Breast epithelium (tissue), 4 donors: ENCODE results near the gene ENAH. TPM values are rescaled to one million over a fixed set of nuclear protein-coding genes. Genes with fewer than 3 reads are reported as not detected.
"Not testable (repeated sequence)": the region's sequence is repeated elsewhere in the genome, so short reads cannot be mapped to it uniquely, and the experiment has no call there.

ENCODE experiments used
- DNase-seq, 2 donors: peaks; one replicate each; pipeline ENCODE4 v3.0.0-alpha.2; 2019; ENCODE audit warnings: low spot score in 2 of 2
- H3K27ac ChIP-seq, 2 donors: fragments of 200-600 bp; sonication (generic) in 1 of 2; one replicate each; pipeline ENCODE4 v1.5.1; 2016 to 2019; ENCODE audit warnings: mild to moderate bottlenecking in 1 of 2
- H3K27me3 ChIP-seq, 2 donors: fragments of 200-600 bp; sonication (generic) in 1 of 2; one replicate each; pipeline versions ENCODE4 v1.5.1 to v1.6.0; 2017 to 2019; ENCODE audit warnings: control low read depth in 1 of 2, mild to moderate bottlenecking in 1 of 2
- H3K36me3 ChIP-seq: fragments of 200-600 bp; one replicate; pipeline ENCODE4 v1.5.1; 2019
- H3K4me1 ChIP-seq, 2 donors: fragments of 200-600 bp; sonication (generic); one replicate each; pipeline ENCODE4 v1.5.1; 2016 to 2019; ENCODE audit warnings: control low read depth in 1 of 2
- H3K4me3 ChIP-seq, 3 donors: fragments of 200-600 bp; sonication (generic); 1 replicate in 2 of 3; 2 replicates in 1 of 3; pipeline ENCODE4 v1.5.1; 2016 to 2019; ENCODE audit warnings: mild to moderate bottlenecking in 3 of 3, moderate library complexity in 2 of 3
- H3K9me3 ChIP-seq, 2 donors: fragments of 200-600 bp; sonication (generic) in 1 of 2; one replicate each; pipeline ENCODE4 v1.5.1; 2016 to 2019; ENCODE audit warnings: control low read depth in 1 of 2
- POLR2A ChIP-seq: fragments of 450-650 bp; IDR thresholded peaks from one replicate; pipeline ENCODE4 v1.6.1; 2016; ENCODE audit warnings: antibody characterized with exemption, mild to moderate bottlenecking, moderate library complexity
- POLR2AphosphoS5 ChIP-seq, 3 donors: sonication (generic); formaldehyde crosslinking; IDR thresholded peaks; one replicate each; pipeline ENCODE4 v1.6.1; 2017; ENCODE audit warnings: antibody characterized with exemption in 3 of 3
- intact Hi-C: fragments of 100-400 bp; cut with DNase I; formaldehyde crosslinking; loops from one replicate; pipeline ENCODE4 v1.15.1; 2023; ENCODE audit warnings: low total_unique reads
- total RNA-seq, 3 donors: library from RNA; depleted of rRNA; stranded (reverse); fragments of >200 nt; gene quantifications; one replicate each; pipeline ENCODE4 v1.1.0, GENCODE V29; 2016
- TF ChIP-seq, protein P1 (sequence below), 3 donors: fragments of 450-650 bp; IDR thresholded peaks; one replicate each; pipeline ENCODE4 v1.5.1; 2016 to 2017; ENCODE audit warnings: antibody characterized with exemption in 3 of 3, mild to moderate bottlenecking in 3 of 3, moderate library complexity in 3 of 3

ENAH gene
- total RNA-seq, 3 donors from 2014 or later, result 36.2 to 62.9 (median 48.2) TPM

DNA sequence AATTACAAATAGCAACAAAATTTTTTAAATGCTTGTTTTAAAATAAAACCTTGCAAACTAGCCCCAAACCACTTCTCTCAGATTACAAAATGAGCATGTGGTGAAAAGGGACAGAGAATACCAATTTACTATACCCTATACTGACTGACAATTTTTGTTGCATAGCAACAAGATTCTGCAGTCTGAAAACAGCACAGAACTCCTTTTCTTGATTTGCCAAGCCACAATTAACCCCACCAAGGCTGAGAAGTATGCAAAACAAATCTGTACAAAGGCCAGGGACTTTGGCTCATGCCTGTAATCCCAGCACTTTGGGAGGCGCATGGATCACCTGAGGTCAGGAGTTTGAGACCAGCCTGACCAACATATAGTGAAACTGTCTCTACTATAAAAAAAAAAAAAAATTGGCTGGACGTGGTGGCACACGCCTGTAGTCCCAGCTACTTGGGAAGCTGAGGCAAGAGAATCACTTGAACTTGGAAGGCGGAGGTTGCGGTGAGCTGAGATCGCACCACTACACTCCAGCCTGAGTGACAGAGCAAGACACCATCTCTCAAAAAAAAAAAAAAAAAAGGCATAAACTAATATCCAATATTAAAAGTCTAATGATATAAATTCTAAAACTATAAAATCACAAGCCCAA is 21.8 kb downstream of the ENAH start:
- TF ChIP-seq, protein P1, sequence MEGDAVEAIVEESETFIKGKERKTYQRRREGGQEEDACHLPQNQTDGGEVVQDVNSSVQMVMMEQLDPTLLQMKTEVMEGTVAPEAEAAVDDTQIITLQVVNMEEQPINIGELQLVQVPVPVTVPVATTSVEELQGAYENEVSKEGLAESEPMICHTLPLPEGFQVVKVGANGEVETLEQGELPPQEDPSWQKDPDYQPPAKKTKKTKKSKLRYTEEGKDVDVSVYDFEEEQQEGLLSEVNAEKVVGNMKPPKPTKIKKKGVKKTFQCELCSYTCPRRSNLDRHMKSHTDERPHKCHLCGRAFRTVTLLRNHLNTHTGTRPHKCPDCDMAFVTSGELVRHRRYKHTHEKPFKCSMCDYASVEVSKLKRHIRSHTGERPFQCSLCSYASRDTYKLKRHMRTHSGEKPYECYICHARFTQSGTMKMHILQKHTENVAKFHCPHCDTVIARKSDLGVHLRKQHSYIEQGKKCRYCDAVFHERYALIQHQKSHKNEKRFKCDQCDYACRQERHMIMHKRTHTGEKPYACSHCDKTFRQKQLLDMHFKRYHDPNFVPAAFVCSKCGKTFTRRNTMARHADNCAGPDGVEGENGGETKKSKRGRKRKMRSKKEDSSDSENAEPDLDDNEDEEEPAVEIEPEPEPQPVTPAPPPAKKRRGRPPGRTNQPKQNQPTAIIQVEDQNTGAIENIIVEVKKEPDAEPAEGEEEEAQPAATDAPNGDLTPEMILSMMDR (IDR thresholded peaks at IDR 0.05), result no peak
- TF ChIP-seq POLR2A (no peak), POLR2AphosphoS5 (IDR thresholded peaks at IDR 0.05) (no peak)
- no peak overlapping the region for H3K27ac ChIP-seq

DNA sequence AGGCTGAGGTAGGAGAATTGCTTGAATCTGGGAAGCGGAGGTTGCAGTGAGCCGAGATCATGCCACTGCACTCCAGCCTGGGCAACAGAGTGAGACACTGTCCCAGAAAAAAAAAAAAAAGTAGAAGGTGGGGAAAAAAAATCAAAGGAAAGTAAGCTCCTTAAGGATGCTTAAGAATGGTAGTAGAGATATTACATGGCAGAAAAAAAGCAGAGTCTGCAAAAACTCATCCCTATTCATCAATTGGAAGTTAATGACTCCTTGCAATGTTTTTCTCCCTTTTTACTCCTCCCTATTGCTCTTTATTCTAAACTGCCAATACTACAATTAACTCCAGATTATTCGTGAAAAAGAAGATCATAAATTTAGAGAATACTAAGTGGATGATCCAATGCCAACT is 23.4 kb downstream of the ENAH start:
- no peak for TF ChIP-seq POLR2A
- TF ChIP-seq, protein P1 (IDR thresholded peaks at IDR 0.05), result no peak
- intact Hi-C loops, result no loop called here
- Histone ChIP-seq H3K27ac (no peak overlapping the region), H3K27me3 (no peaks in the 10 kb centered on the region), H3K4me3 (no peak overlapping the region), H3K4me1 (no peaks in the 10 kb centered on the region), H3K9me3 (no peaks in the 10 kb centered on the region), H3K36me3 (no peaks in the 10 kb centered on the region)
- DNase-seq, result no peak

More for the DNA sequence above, 21.8 kb downstream of the ENAH start:
- DNase-seq, result no peak
- H3K4me1 ChIP-seq, result no peaks in the 10 kb centered on the region
- no peaks in the 10 kb centered on the region for H3K27me3 ChIP-seq
- no peak overlapping the region for H3K4me3 ChIP-seq
- H3K36me3 ChIP-seq, result no peaks in the 10 kb centered on the region
- no peaks in the 10 kb centered on the region for H3K9me3 ChIP-seq
- intact Hi-C loops, result no loop called here

DNA sequence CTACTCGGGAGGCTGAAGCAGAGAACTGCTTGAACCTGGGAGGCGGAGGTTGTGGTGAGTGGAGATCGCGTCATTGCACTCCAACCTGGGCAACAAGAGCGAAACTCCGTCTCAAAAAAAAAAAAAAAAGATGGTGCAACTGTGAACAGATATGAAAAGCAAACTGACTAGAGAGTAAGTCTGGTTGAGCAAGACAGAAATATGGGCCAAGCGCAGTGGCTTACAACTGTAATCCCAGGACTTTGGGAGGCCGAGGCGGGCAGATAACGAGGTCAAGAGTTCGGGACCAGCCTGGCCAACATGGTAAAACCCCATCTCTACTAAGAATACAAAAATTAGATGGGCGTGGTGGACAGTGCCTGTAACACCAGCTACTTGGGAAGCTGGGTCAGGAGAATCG is 24.1 kb downstream of the ENAH start:
- H3K4me3 ChIP-seq, DNase-seq, H3K9me3 ChIP-seq, H3K27ac ChIP-seq, intact Hi-C loops, H3K4me1 ChIP-seq, H3K27me3 ChIP-seq, H3K36me3 ChIP-seq: not testable (repeated sequence)

DNA sequence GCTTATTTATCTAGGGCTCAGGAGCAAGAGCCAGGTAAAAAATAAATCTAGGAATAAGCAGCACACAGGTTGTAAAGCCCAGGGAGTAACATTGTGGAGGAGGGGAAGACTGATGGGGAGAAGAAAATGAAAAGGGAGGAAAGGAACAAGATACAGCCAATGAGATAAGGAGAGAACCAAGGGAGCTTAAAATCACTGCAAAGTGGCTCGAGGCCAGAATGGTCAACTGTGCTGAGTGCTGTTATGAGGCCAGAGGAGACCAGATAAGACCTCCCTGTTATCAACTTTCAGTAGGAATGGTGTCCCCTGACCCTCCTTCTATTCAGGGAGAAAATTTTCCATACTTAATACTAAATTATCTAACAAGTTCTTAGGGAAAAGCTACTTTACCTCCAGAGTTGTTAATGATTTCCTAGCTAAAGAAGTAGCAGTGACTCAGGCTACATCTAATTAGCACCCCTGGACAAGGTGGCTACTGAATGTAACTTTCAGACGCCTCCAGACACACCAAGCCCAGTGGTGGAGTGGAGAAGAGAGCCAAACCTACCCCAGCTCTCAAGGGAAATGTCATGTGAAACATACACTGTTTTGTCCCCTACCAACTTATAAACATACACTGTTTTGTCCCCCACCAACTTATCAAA is 25.5 kb downstream of the ENAH start:
- TF ChIP-seq, protein P1 (IDR thresholded peaks at IDR 0.05), result no peak
- TF ChIP-seq POLR2A (no peak), POLR2AphosphoS5 (IDR thresholded peaks at IDR 0.05) (no peak)
- Histone ChIP-seq H3K27me3 (no peaks in the 10 kb centered on the region), H3K36me3 (no peaks in the 10 kb centered on the region), H3K4me3 (no peak overlapping the region), H3K27ac (peak overlapping the region; percentile 13 to 37), H3K9me3 (no peaks in the 10 kb centered on the region), H3K4me1 (no peaks in the 10 kb centered on the region)
- intact Hi-C loops, result no loop called here
- DNase-seq, result no peak

DNA sequence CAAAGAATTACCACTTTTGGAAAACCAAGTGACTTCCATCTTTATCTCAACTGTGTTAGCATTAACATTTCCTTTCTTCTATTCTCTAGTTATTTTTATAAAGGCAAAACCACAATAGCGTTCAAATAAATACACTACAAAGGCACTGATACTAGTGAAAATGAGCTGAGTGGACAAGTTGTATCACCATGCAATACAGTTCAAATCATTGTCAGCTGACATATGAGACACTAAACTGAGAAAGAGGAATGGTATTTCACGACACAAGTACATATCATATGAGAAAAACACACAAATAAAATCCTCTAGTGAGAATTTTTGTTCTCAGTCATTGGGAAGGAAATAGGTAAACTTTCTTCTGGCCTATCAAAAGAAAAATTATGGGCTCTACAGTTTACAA is 26.2 kb downstream of the ENAH start:
- H3K4me3 ChIP-seq, result no peak overlapping the region
- H3K27ac ChIP-seq, result no peak overlapping the region
- no peaks in the 10 kb centered on the region for H3K9me3 ChIP-seq
- no peaks in the 10 kb centered on the region for H3K36me3 ChIP-seq
- no peak for DNase-seq
- intact Hi-C loops, result no loop called here
- TF ChIP-seq, protein P1 (IDR thresholded peaks at IDR 0.05), result no peak
- TF ChIP-seq POLR2AphosphoS5 (IDR thresholded peaks at IDR 0.05) (no peak), POLR2A (no peak)
- no peaks in the 10 kb centered on the region for H3K4me1 ChIP-seq
- no peaks in the 10 kb centered on the region for H3K27me3 ChIP-seq
